SKM-1 treated with dmso at 0.1 percent for 144 hours (cell line): Measurements from ENCODE around the gene ZYX.
A peak's percentile ranks its signal among the peaks of the same experiment; 100 is the strongest.
"Not testable (repeated sequence)": the region's sequence is repeated elsewhere in the genome, so short reads cannot be mapped to it uniquely, and the experiment has no call there.

Experiments
- DNase-seq: peaks from one replicate; lab custom pipeline; 2025; ENCODE audit not compliant: unreplicated experiment; lab: John Stamatoyannopoulos, UW

Gene ZYX

DNA sequence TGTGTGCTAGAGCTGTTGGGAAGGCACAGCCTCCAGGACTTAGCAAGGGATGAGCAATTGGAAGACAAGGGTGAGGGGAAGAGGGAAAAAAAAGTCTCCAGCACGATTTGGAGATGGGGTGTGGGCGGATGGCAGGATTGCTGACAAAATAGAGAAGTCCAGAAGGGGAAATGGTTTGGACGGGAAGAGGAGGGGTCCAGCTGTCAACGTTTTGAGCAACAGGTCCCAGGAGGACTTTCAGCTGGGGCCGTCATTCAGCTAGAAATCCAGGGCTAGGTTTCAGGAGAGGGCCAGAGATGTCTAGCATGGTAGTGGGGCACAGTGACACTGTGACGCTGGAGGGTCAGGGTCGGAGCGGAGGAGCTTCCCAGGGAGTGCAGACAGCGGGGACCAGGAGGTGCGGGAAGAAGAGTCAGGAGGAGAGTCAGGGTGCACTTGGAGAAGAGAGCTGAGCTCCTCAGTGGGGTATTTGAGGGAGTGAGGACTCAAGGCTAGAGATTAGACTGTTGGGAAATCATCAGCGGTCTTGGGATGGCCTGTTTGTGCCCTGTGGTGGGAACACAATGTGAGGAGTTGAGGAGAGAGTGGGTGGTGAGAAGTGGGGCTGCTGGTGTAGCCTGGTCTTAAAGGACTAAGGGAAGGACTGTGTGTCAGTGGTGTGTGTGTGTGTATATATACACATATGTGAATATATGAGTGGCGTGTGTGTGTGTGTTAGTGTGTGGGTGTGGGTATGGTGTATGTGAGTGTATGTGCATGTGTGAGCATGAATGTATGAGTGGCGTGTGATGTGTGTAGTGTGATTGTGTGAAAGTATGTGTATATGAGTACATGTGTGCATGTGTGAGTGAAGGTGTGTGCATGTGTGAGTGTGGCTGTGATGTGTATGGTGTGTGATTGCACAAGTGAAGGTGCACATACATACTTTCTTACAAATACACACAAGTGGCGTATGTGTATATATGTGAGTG lies 3.8 kb downstream of the ZYX start:
- peak; percentile 80 for DNase-seq

DNA sequence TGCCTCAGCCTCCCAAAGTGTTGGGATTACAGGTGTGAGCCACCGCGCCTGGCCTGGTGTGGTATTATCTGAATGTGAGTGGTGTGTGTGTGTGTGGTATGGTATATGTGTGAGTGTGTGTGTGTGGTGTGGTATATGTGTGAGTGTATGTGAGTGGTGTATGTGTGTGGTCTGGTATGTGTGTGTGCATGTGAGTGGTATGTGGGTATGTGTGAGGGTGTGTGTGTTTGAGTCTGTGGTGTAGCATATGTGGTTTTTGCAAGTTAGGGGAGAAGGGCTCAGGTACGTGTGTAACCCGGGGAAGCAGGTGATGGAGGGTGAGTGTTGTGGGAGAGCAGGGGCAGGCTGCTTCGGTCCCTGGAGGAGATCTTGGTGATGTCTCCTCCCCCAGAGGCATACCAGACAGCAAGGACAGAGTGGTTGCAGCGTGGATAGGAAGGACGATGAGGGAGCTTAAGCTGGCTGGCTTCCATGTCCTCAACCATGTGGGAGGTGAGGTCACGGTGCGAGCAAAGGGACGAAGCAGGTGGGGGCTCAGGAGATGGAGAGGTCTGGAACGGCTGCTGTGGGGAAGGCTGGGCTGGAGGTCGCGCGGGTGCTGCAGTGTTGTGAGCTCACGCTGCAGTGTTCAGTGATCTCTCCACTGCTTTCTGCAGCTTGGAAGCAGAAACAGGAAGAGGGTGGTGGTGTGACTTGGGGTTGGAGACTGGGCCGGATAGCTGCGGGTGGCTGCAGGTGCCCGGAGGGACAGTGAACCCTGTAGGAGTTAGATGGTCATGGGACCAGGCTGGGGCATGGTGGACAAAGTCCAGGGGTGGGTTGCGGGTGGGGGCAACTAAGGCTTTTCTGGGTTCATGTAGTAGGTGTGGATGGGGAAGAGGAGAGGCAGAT lies 5.0 kb downstream of the ZYX start:
- peak; percentile 38 for DNase-seq

DNA sequence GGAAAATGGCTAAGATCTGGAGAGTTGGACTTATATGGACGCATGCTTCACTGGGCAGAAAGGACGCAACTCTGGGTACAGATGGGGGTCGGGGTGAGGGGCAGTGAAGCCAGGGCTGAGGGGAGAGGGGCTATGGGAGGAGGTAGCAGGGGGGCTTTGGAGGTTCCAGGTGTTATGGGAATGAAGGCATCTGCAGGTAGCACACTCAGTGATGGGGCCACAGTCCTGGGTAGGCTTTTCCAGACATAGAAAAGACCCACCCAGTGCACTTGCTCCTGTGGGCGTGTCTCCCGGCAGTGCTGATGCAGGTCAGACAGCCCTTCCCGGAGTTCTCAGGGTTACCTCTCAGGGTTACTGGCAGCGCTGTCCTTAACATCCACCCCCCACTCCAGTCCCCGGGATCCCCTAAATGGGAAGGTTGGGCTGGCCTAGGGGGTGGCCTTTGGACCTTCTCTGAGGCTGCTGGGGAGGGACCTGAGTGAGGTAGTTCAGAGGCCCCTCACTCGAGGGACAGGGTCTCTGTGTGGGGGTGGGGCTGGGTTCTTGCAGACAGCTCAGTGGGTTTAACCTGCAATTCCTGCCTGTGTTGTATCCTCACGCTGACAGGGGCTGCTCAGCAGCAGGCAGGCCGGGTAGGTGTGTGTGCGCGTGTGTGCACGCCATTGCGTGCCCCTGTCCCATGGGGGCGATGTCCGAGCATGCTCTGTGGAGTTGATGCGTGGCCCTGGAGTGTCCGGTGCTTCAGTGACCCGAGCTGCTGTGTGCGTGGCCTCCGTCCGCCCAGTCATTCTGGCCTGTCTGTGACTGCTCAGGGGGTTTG lies 6.2 kb downstream of the ZYX start:
- DNase-seq = no peak

DNA sequence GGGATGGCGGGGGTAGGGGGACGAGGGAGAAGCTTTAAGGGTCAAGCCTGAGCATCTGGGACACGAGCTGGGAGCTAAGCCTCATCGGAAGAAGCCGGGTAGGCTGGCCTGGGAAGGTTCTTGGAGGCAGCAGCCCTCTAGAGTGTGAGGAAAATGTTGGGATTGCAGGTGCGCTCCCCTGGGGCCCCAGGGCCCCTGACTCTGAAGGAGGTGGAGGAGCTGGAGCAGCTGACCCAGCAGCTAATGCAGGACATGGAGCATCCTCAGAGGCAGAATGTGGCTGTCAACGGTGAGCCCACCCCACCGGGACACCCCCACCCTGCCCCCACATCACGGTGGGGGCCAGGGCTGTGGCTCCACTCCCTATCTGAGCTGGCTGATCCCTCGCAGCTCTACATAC lies 6.9 kb downstream of the ZYX start:
- no peak for DNase-seq

DNA sequence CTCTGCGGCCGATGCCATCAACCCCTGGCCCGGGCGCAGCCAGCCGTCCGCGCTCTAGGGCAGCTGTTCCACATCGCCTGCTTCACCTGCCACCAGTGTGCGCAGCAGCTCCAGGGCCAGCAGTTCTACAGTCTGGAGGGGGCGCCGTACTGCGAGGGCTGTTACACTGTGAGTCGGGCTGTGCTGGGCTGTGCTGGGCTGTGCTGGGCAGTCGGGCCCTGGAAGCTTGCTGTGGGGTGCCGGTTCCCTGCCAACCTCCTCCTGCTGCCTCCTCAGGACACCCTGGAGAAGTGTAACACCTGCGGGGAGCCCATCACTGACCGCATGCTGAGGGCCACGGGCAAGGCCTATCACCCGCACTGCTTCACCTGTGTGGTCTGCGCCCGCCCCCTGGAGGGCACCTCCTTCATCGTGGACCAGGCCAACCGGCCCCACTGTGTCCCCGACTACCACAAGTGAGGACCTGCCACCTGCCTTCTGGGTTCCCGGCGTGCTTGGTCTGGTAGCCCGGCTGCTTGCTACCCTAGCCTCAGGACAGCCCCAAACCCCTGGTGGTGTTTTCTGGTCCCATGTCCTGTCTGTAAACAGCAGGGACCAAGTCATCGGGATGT lies 7.5 kb downstream of the ZYX start:
- DNase-seq = no peak

DNA sequence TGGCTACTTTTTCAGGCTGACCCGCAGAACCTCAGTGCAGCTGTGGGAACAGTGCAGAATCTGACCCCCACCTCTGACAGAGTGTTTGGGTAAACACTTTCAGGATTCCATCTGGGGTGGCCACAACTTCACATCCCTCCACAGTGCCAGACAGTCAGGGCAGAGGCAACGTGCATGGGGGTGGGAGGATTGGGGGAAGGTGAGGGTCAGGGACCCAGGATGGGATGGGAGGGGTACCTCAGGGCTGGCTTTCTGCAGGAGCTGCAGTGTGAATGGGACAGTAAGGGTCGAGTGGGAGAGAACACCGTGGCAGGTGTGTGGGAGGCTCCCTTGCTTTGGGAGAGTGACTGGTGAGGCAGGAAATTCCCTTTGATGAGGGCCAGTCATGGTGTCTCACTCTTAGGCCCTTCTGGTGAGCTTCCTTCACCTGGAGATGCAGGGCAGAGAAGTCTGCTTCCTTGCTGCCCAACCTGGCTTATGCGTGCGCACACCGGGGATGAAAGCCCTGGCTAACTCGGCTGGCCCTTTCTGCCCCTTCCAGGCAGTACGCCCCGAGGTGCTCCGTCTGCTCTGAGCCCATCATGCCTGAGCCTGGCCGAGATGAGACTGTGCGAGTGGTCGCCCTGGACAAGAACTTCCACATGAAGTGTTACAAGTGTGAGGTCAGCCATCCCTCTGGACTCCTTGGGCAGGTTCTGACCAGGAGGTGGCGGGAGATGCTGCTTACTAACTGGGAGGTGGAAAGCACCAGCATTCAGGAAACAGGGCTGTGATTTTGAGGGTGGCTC lies 8.4 kb downstream of the ZYX start:
- DNase-seq = no peak

DNA sequence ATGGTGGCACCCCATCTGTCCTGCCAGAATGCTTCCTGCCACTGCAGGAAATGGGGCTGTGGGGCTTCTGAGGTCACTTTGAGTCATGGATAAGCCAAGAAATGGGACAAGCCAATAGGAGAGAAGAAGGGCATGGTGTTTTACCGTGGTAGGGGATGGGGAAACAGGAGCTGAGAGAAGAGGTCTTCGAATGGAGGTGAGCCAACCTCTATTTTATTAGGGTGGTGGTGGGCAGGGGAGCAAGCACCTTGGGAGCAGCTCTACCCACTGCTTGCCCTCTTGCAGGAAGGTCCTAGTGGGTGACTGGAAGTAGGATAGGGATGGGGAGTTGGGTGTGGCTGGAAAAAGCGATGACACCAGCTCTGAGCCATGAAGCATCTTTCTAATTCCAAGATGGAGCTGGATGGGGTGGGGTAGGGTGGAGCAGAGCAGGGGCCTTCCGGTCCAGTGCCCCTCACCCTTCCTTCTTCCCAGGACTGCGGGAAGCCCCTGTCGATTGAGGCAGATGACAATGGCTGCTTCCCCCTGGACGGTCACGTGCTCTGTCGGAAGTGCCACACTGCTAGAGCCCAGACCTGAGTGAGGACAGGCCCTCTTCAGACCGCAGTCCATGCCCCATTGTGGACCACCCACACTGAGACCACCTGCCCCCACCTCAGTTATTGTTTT lies 9.1 kb downstream of the ZYX start:
- no peak for DNase-seq

DNA sequence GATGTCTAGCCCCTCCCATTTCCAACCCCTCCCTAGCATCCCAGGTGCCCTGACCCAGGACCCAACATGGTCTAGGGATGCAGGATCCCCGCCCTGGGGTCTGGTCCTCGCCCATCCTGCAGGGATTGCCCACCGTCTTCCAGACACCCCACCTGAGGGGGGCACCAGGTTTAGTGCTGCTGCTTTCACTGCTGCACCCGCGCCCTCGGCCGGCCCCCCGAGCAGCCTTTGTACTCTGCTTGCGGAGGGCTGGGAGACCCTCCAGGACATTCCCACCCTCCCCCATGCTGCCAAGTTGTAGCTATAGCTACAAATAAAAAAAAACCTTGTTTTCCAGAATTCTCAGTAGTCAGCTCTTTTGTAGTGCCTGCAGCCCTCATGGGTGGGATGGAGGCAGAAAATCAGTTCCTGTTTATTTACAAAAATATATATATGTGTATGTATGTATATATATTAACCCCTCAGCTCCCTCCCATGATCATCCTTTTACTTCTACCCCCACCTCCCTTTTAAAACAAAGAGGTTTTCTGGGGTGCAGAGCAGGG lies 9.7 kb downstream of the ZYX start:
- no peak for DNase-seq

DNA sequence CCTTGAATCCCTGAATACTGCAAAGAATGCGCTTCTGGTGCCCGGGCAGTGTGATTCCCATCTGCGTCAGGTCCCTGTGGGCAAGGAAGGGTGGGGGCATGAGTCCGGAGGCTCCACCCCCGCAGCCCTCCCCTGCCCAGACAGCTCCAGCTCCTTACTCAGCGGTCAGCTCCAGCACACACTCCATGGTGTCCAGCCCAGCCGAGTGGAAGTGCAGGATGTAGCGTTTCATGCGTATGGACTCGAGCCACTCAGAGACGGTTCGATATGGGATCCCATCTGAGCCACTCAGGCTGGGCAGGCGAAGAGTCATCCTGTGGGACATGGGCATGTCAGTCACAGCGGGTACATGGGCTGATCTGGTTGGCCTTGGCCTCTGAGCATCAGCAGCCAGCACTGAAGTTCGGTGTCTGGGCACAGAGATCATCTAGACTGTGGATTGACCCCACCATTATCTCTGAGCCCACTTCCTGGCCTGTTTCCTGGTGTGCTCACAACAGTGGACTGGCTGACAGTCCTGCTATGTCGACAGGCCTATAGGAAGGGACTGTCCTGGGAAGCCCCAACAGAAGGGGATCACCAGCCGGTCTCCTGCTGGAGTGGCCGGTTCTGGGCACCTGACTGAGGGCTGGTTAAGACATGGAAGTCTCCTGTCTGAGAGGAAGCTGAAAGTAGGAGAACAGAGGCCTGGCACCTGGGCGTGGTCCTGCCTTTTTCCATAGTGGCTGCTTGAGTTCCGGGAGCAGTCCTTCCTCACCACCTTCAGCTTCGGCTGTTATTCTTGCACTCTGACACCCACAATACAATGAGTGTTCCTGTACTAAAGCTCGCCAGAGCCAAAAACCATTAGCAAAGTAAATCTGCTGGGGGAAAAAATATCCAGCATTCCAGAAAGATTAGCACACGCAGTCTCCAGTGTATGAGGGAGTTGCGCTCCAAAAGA lies 10.6 kb downstream of the ZYX start:
- no peak for DNase-seq

DNA sequence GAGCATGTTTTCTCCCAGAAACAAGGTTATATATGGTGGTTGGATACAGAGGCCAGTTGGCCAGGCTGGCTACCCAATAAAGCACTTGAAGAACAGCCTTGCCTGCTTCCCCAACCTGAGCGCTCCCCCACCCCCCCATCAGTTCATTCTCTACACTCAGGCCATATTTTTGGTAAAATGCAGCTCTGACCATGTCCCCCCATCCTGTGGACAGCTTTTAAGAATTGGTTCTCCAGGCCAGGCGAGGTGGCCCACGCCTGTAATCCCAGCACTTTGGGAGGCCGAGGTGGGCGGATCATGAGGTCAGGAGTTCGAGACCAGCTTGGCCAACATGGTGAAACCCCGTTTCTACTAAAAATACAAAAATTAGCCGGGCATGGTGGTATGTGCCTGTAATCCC lies 11.3 kb downstream of the ZYX start:
- DNase-seq = not testable (repeated sequence)

DNA sequence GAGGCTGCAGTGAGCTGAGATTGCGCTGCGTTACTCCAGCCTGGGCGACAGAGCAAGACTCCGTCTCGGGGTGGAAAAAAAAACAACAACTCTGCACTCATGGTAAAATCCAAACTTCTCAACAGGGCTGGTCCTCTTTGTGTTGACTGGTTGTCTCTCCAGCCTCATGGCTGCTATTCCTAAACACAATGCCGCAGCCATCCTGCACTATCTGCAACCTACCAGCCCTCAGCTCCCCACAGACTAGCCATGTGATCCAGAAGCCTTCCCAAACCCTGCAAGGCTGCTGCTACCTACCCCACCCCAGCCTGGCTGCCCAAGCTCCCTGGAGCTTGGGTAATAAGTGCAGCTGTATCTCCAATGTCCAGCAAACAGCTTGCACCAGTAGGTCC lies 11.7 kb downstream of the ZYX start:
- DNase-seq = no peak

DNA sequence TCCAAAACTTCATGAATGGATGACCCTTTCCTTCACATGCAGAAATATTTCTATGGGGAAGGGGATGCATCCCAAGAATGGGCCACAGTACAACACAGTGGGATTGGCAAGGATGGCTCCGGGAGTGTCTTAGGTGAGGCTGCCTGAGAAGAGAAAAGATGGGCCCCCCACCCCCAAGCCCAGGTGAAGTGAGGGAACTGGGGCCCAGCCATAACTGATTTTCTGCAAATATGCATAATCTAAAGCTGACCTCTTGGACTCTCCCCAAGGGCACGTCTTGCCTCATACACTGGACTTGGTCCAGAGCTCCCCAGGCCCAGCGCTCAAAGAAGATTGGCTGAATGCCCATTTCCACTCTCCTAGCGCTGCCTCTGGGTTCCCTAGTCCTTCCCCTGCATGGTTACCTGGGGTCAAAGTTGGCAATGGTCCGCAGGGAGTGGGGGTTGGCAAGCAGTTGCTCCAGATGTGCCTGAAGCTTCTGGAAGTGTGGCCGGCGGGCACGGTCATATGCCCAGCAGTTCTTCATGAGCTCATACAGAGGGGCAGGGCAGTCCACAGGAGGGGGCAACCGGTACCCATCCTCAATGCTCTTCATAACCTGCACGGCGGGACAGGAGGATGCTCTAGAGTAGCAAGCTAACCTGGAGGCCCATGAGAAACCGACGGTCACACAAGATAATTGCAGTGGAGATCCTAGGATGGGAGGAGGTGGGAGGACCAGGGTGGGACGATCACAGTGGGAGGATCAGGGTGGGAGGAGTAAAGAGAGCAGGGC lies 12.3 kb downstream of the ZYX start:
- no peak for DNase-seq

DNA sequence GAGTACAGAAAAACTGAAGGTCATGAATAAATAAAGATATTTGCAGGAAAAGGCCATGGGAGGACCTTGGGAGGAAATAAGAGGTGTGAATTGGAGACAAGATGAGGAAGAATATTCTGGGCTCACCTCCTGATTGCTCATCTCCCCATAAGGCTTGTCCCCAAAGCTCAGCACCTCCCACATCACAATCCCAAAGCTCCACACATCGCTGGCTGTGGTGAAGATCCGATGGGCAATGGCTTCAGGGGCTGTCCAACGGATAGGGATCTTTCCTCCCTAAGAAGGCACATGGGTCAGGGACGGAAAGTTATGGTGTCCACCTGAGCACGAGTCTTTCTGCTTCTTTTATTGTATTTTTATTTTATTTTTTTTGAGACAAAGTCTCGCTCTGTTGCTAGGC lies 12.9 kb downstream of the ZYX start:
- no peak for DNase-seq

DNA sequence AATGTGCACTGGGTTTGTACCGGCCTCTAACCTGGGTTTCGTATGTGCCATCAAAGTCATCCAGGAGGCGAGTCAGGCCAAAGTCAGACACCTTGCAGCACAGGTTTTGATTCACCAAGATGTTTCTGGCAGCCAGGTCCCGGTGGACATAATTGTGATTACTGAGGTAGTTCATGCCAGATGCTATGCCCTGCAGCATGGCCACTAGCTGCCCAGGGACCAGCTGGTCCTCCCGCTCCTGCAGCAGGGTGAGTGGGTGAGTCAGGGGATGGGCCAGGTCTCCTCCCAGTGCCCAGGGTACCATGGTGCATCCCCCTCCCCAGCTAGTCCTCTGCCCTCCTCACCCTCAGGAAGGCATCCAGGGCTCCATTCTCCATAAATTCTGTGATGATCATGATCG lies 13.6 kb downstream of the ZYX start:
- DNase-seq = no peak

DNA sequence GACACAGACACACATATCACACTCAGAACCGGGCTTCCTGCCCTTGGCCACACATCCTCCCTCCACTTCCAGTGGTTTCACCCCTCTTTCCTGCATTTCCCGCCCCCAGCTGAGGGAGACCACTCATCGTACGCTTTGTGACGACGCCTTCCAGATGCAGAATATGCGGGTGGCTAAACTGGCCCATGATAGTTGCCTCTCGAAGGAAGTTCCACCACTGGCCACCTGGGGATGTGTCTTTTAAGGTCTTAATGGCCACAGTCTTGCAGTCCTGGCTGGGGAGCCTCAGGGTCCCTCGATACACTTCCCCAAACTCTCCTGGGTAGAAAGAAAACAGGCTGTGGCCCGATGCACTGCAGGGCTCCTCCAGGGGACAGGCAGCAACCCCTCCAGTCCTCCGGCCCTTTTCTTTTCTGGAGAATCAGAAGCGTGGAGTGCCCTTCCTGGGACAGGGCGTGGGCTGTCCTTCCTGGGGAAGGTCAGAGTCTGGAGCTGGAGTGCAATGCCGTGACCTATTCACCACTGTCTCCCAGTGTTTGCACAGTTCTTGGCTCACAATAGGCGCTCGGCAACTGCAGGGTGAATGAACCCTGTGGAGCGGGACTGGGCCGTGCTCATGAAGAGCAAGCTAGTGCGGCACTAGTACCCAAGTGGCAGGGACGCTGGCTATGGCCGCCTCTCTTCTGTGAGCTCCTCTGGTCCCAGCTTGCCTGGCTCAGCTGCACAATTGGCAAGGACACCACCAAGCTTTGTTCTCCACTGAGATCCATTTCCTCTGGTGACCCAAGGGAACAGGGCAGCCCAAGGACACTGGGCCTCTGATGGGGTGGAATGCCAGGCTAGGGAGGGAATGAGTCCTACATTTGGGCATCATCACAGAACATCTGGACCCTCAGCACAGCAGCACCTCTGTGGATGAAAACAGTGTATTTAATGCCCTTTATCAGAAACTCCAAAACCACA lies 14.3 kb downstream of the ZYX start:
- no peak for DNase-seq

DNA sequence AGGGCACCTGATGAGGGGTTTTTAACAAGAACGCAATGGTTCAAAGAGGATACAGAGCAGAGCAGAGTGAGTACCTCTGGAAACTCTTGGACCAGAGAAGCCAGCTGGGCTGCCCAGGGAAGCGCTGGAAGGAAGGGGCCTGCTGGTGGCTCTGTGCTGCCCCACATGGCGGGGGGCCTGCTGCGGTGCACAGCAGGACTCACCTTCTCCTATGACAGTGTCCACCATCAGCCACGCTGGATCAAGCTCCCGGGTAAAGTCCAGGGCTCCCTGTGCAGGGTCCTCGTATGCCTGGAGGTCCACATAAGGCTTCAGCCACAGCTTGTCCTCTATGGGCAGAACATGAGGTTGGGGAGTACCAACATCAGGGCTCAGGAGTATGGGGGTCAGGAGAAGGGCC lies 15.0 kb downstream of the ZYX start:
- no peak for DNase-seq
